Measurements from ENCODE around the gene STAC2.

Gene STAC2

GRCh38 chr17:39165841-39166349, 59.9 kb downstream of the STAC2 start, which contains the start of gene ARL5C:
TSS of gene ARL5C (minus strand) at chr17:39166161. CDS start at chr17:39165760, 401 bp downstream.
- DNase-seq (ENCODE audit: low spot score), result no peak
- no peak for TF ChIP-seq CTCF (IDR thresholded peaks at IDR 0.05; ENCODE audit: extremely low read depth, insufficient read depth, missing control alignments)
- in situ Hi-C loops (cut with MboI; ENCODE audit: low pct_unique_long_range_greater_than_20kb, low sequenced_read_pairs, unreplicated experiment), result no loop called here

GRCh38 chr17:39165178-39165840, 60.4 kb downstream of the STAC2 start:
- TF ChIP-seq CTCF (IDR thresholded peaks at IDR 0.05; ENCODE audit: extremely low read depth, insufficient read depth, missing control alignments), result no peak
- no peak for DNase-seq (ENCODE audit: low spot score)
- in situ Hi-C loops (cut with MboI; ENCODE audit: low pct_unique_long_range_greater_than_20kb, low sequenced_read_pairs, unreplicated experiment), result no loop called here

GRCh38 chr17:39164675-39165143, 61.0 kb downstream of the STAC2 start:
- in situ Hi-C loops (cut with MboI; ENCODE audit: low pct_unique_long_range_greater_than_20kb, low sequenced_read_pairs, unreplicated experiment), result no loop called here
- peak; percentile 77 for TF ChIP-seq CTCF (IDR thresholded peaks at IDR 0.05; ENCODE audit: extremely low read depth, insufficient read depth, missing control alignments)
- DNase-seq (ENCODE audit: low spot score), result peak; percentile 97

GRCh38 chr17:39161962-39162361, 63.8 kb downstream of the STAC2 start:
- TF ChIP-seq CTCF (IDR thresholded peaks at IDR 0.05; ENCODE audit: extremely low read depth, insufficient read depth, missing control alignments), result no peak
- no peak for DNase-seq (ENCODE audit: low spot score)
- in situ Hi-C loops (cut with MboI; ENCODE audit: low pct_unique_long_range_greater_than_20kb, low sequenced_read_pairs, unreplicated experiment), result no loop called here

Measured in GM13977 (cell line).